ENCODE results near the gene C1orf21.
"Not testable (repeated sequence)": the region's sequence is repeated elsewhere in the genome, so short reads cannot be mapped to it uniquely, and the experiment has no call there.

Gene C1orf21

GRCh38 chr1:184608581-184608980 lies 221.8 kb downstream of the C1orf21 start:
- no peak for DNase-seq

- no peak for DNase-seq
Measured at GRCh38 chr1:184608990-184609389, 222.2 kb downstream of the C1orf21 start.

- peak; percentile 58 for DNase-seq
Measured at GRCh38 chr1:184610876-184611595, 224.2 kb downstream of the C1orf21 start.

- not testable (repeated sequence) for DNase-seq
Measured at GRCh38 chr1:184612229-184612628, 225.4 kb downstream of the C1orf21 start.

- no peak for DNase-seq
Measured at GRCh38 chr1:184614667-184615066, 227.8 kb downstream of the C1orf21 start.

- no peak for DNase-seq
Measured at GRCh38 chr1:184615301-184615700, 228.5 kb downstream of the C1orf21 start.

- no peak for DNase-seq
Measured at GRCh38 chr1:184616504-184616903, 229.7 kb downstream of the C1orf21 start.

- no peak for DNase-seq
Measured at GRCh38 chr1:184617433-184618029, 230.7 kb downstream of the C1orf21 start.

- no peak for DNase-seq
Measured at GRCh38 chr1:184618851-184619250, 232.0 kb downstream of the C1orf21 start.

GRCh38 chr1:184620469-184620868 lies 233.6 kb downstream of the C1orf21 start:
- no peak for DNase-seq

- DNase-seq = no peak
Measured at GRCh38 chr1:184621260-184621659, 234.4 kb downstream of the C1orf21 start.

- peak; percentile 55 for DNase-seq
Measured at GRCh38 chr1:184622136-184622823, 235.5 kb downstream of the C1orf21 start.

GRCh38 chr1:184623404-184623803 lies 236.6 kb downstream of the C1orf21 start:
- DNase-seq = no peak

GRCh38 chr1:184624051-184624450 lies 237.2 kb downstream of the C1orf21 start:
- DNase-seq = no peak

GRCh38 chr1:184624626-184625025 lies 237.8 kb downstream of the C1orf21 start:
- no peak for DNase-seq

- DNase-seq = no peak
Measured at GRCh38 chr1:184625271-184625670, 238.4 kb downstream of the C1orf21 start.

- no peak for DNase-seq
Measured at GRCh38 chr1:184626076-184627006, 239.5 kb downstream of the C1orf21 start.

- no peak for DNase-seq
Measured at GRCh38 chr1:184627007-184627341, 240.1 kb downstream of the C1orf21 start.

GRCh38 chr1:184629266-184629665 lies 242.4 kb downstream of the C1orf21 start:
- no peak for DNase-seq

- no peak for DNase-seq
Measured at GRCh38 chr1:184630679-184631060, 243.8 kb downstream of the C1orf21 start.

- DNase-seq = no peak
Measured at GRCh38 chr1:184632415-184633175, 245.8 kb downstream of the C1orf21 start.

GRCh38 chr1:184633785-184634184 lies 247.0 kb downstream of the C1orf21 start:
- no peak for DNase-seq

Measured in NCI-H1092 treated with DMSO at 0.1 percent for 48 hours (cell line).